H1 (cell line): ENCODE measurements around the gene CLMP. TPM values are rescaled to one million over a fixed set of nuclear protein-coding genes. Genes with fewer than 3 reads are reported as not detected.

Experiments used
- CTCF ChIA-PET: fragments of 300-600 bp; sonication (Branson Sonifier 250); formaldehyde crosslinking; loops from one replicate; lab custom pipeline; 2021; ENCODE audit not compliant: partially characterized antibody; lab: Charles Lee
- POLR2A ChIA-PET: fragments of 300-600 bp; sonication (Branson Sonifier 250); formaldehyde crosslinking; loops from one replicate; lab custom pipeline; 2021; ENCODE audit warnings: inconsistent platforms; ENCODE audit not compliant: partially characterized antibody; lab: Charles Lee
- DNase-seq, 2 experiments: peaks; one replicate each; pipeline versions ENCODE4 v3.0.0 to v3.0.0-alpha.2; 2010 to 2022; ENCODE audit warnings: low spot score in 2 of 2, low read depth in 1 of 2, mixed read lengths in 1 of 2
- FAIRE-seq: peaks from 2 replicates; lab custom pipeline; 2011; peaks lifted over from hg19 to GRCh38; lab: Jason Lieb, UNC
- H2AFZ ChIP-seq: 2 replicates; pipeline ENCODE4 v1.8.1; 2012; ENCODE audit warnings: low read length, inconsistent platforms
- H2AK5ac ChIP-seq: 2 replicates; pipeline ENCODE4 v1.6.1; 2013; ENCODE audit warnings: low read depth, low read length
- H2BK120ac ChIP-seq: replicated peaks from 2 replicates; pipeline ENCODE3; 2013; ENCODE audit warnings: low read depth, low read length, inconsistent platforms
- H2BK12ac ChIP-seq: 2 replicates; pipeline ENCODE4 v1.6.1; 2013; ENCODE audit warnings: low read depth, low read length
- H2BK15ac ChIP-seq: 2 replicates; pipeline ENCODE4 v1.6.1; 2013; ENCODE audit warnings: low read length
- H2BK20ac ChIP-seq: 2 replicates; pipeline ENCODE4 v1.6.1; 2013; ENCODE audit warnings: low read length
- H2BK5ac ChIP-seq: 2 replicates; pipeline ENCODE4 v1.6.1; 2013; ENCODE audit warnings: low read depth, low read length
- H3K14ac ChIP-seq: 2 replicates; pipeline ENCODE4 v1.6.1; 2013; ENCODE audit warnings: inconsistent platforms; ENCODE audit not compliant: insufficient read length
- H3K18ac ChIP-seq: 2 replicates; pipeline ENCODE4 v1.6.1; 2013; ENCODE audit warnings: low read length; ENCODE audit errors: extremely low read depth
- H3K23ac ChIP-seq: 2 replicates; pipeline ENCODE4 v1.6.1; 2013; ENCODE audit warnings: inconsistent platforms; ENCODE audit not compliant: insufficient read length
- H3K23me2 ChIP-seq: 2 replicates; pipeline ENCODE4 v1.6.1; 2013; ENCODE audit warnings: low read depth, low read length
- H3K27ac ChIP-seq: 2 replicates; pipeline ENCODE4 v1.6.1; 2011; ENCODE audit warnings: low read depth, low read length, inconsistent platforms
- H3K27me3 ChIP-seq, 4 experiments: replicated peaks in 1 of 4; 1 replicate in 1 of 4; 2 replicates in 3 of 4; pipeline versions ENCODE4 v1.6.1 to v1.8.1; 2011 to 2013; ENCODE audit warnings: low read length in 3 of 4, mild to moderate bottlenecking in 3 of 4, inconsistent platforms in 2 of 4, mixed read lengths in 2 of 4, moderate library complexity in 1 of 4; ENCODE audit not compliant: control insufficient read depth in 3 of 4, insufficient read depth in 3 of 4; ENCODE audit errors: extremely low read depth in 1 of 4
- H3K36me3 ChIP-seq, 4 experiments: 2 replicates each; pipeline versions ENCODE4 v1.6.1 to v1.8.1; 2011 to 2013; ENCODE audit warnings: mild to moderate bottlenecking in 4 of 4, low read length in 3 of 4, moderate library complexity in 2 of 4, control low read depth in 1 of 4, inconsistent platforms in 1 of 4; ENCODE audit not compliant: insufficient read depth in 4 of 4, control insufficient read depth in 2 of 4
- H3K4ac ChIP-seq: replicated peaks from 2 replicates; pipeline ENCODE3; 2013; ENCODE audit warnings: low read length, low read depth, mixed read lengths, inconsistent platforms; ENCODE audit not compliant: insufficient read length
- H3K4me1 ChIP-seq, 4 experiments: replicated peaks in 1 of 4; 1 replicate in 1 of 4; 2 replicates in 3 of 4; pipeline versions ENCODE4 v1.6.1 to v1.8.1; 2011 to 2013; ENCODE audit warnings: low read length in 3 of 4, inconsistent platforms in 2 of 4, mixed read lengths in 1 of 4; ENCODE audit not compliant: insufficient read depth in 4 of 4, control insufficient read depth in 3 of 4
- H3K4me2 ChIP-seq, 2 experiments: 2 replicates each; pipeline versions ENCODE4 v1.6.1 to v1.8.1; 2011 to 2013; ENCODE audit warnings: low read depth in 2 of 2, low read length in 2 of 2, control low read depth in 1 of 2, inconsistent platforms in 1 of 2, mild to moderate bottlenecking in 1 of 2; ENCODE audit not compliant: insufficient read depth in 1 of 2
- H3K4me3 ChIP-seq, 4 experiments: fragments of 200-600, 300-600 bp in 1 of 4; sonication (generic), shearing (Covaris generic), sonication (Bioruptor Twin) in 1 of 4; 2 replicates each; pipeline versions ENCODE4 v1.5.1 to v1.8.1; 2011 to 2016; ENCODE audit warnings: low read length in 4 of 4, low read depth in 3 of 4, control low read depth in 2 of 4, inconsistent platforms in 2 of 4, mild to moderate bottlenecking in 2 of 4, mixed read lengths in 1 of 4, moderate library complexity in 1 of 4; ENCODE audit not compliant: insufficient read depth in 2 of 4; ENCODE audit errors: extremely low read depth in 1 of 4
- H3K56ac ChIP-seq: replicated peaks from 2 replicates; pipeline ENCODE3; 2013; ENCODE audit warnings: low read depth, mild to moderate bottlenecking, mixed read lengths, low read length, inconsistent platforms; ENCODE audit not compliant: insufficient read length
- H3K79me1 ChIP-seq: 2 replicates; pipeline ENCODE4 v1.6.1; 2013; ENCODE audit warnings: low read depth, low read length, control low read depth
- H3K79me2 ChIP-seq, 2 experiments: 2 replicates each; pipeline versions ENCODE4 v1.6.1 to v1.8.1; 2012 to 2013; ENCODE audit warnings: low read length in 2 of 2, mild to moderate bottlenecking in 2 of 2, inconsistent platforms in 1 of 2; ENCODE audit not compliant: insufficient read depth in 2 of 2, control insufficient read depth in 1 of 2
- H3K9ac ChIP-seq, 4 experiments: replicated peaks in 1 of 4; 1 replicate in 1 of 4; 2 replicates in 3 of 4; pipeline versions ENCODE4 v1.6.1 to v1.8.1; 2011 to 2013; ENCODE audit warnings: low read depth in 3 of 4, low read length in 3 of 4, control low read depth in 2 of 4, mild to moderate bottlenecking in 2 of 4, moderate library complexity in 2 of 4, inconsistent platforms in 1 of 4; ENCODE audit errors: extremely low read depth in 1 of 4
- H3K9me3 ChIP-seq, 2 experiments: 2 replicates each; pipeline versions ENCODE4 v1.6.1 to v1.8.1; 2012 to 2013; ENCODE audit warnings: mild to moderate bottlenecking in 2 of 2, moderate library complexity in 2 of 2, control low read depth in 1 of 2, inconsistent platforms in 1 of 2, low read depth in 1 of 2, low read length in 1 of 2, mixed read lengths in 1 of 2; ENCODE audit not compliant: insufficient read depth in 2 of 2
- H4K20me1 ChIP-seq, 2 experiments: replicated peaks in 1 of 2; 2 replicates each; pipeline versions ENCODE3 to v1.8.1; 2011 to 2013; ENCODE audit warnings: inconsistent platforms in 2 of 2, low read length in 2 of 2, mild to moderate bottlenecking in 1 of 2; ENCODE audit not compliant: insufficient read depth in 2 of 2, control insufficient read depth in 1 of 2
- H4K5ac ChIP-seq: 2 replicates; pipeline ENCODE4 v1.6.1; 2013; ENCODE audit warnings: low read length, low read depth, mixed read lengths, inconsistent platforms; ENCODE audit not compliant: insufficient read length
- H4K8ac ChIP-seq: 2 replicates; pipeline ENCODE4 v1.8.0; 2013; ENCODE audit warnings: mild to moderate bottlenecking, moderate library complexity, low read length, inconsistent platforms; ENCODE audit not compliant: insufficient read depth; ENCODE audit errors: extremely low read depth
- H4K91ac ChIP-seq: replicated peaks from 2 replicates; pipeline ENCODE3; 2013; ENCODE audit warnings: low read length, mixed read lengths, inconsistent platforms; ENCODE audit not compliant: insufficient read length
- ASH2L ChIP-seq: fragments of 200-600, 300-600 bp; sonication (generic); IDR thresholded peaks from one replicate; pipeline ENCODE4 v1.7.1; 2017; ENCODE audit warnings: low read length
- BACH1 ChIP-seq: IDR thresholded peaks from 2 replicates; pipeline ENCODE4 v1.6.1; 2012; ENCODE audit warnings: low read length, improper control_type of control experiment
- BRCA1 ChIP-seq: IDR thresholded peaks from 2 replicates; pipeline ENCODE4 v1.6.1; 2012; ENCODE audit warnings: low read depth, low read length, improper control_type of control experiment
- CBX8 ChIP-seq: fragments of 300-800, 300-1000 bp; sonication (generic); IDR thresholded peaks from 2 replicates; pipeline ENCODE4 v1.7.1; 2016; ENCODE audit warnings: low read depth, low read length, borderline replicate concordance
- CEBPB ChIP-seq: IDR thresholded peaks from 2 replicates; pipeline ENCODE4 v1.6.1; 2012; ENCODE audit warnings: low read depth, low read length
- CHD1 ChIP-seq: IDR thresholded peaks from 2 replicates; pipeline ENCODE4 v1.6.1; 2012; ENCODE audit warnings: low read depth, low read length, improper control_type of control experiment
- FOSL1 ChIP-seq: IDR thresholded peaks from 2 replicates; pipeline ENCODE4 v1.6.1; 2011; ENCODE audit warnings: mild to moderate bottlenecking, low read depth, low read length, moderate library complexity; ENCODE audit not compliant: insufficient read depth
- HDAC6 ChIP-seq: IDR thresholded peaks from one replicate; pipeline ENCODE4 v1.7.1; 2012; ENCODE audit warnings: low read depth, mild to moderate bottlenecking, inconsistent platforms, low read length, moderate library complexity
- JUND ChIP-seq: IDR thresholded peaks from 2 replicates; pipeline ENCODE4 v1.6.1; 2011; ENCODE audit warnings: mild to moderate bottlenecking, improper control_type of control experiment, low read length
- NRF1 ChIP-seq: IDR thresholded peaks from 2 replicates; pipeline ENCODE4 v1.6.1; 2011; ENCODE audit warnings: mild to moderate bottlenecking, low read depth, low read length, improper control_type of control experiment
- POLR2AphosphoS5 ChIP-seq: IDR thresholded peaks from 2 replicates; pipeline ENCODE4 v1.6.1; 2011; ENCODE audit warnings: low read depth, low read length
- POU5F1 ChIP-seq: IDR thresholded peaks from 2 replicates; pipeline ENCODE4 v1.6.1; 2011; ENCODE audit warnings: low read depth, mild to moderate bottlenecking, low read length, moderate library complexity
- SP1 ChIP-seq: IDR thresholded peaks from 2 replicates; pipeline ENCODE4 v1.6.1; 2011; ENCODE audit warnings: low read depth, low read length
- SP2 ChIP-seq: IDR thresholded peaks from 2 replicates; pipeline ENCODE4 v1.6.1; 2012; ENCODE audit warnings: mild to moderate bottlenecking, low read length, inconsistent platforms
- SUZ12 ChIP-seq: fragments of 200-600 bp; sonication (generic); IDR thresholded peaks from 2 replicates; pipeline ENCODE4 v1.6.1; 2012; ENCODE audit warnings: mild to moderate bottlenecking, inconsistent platforms, low read length, moderate library complexity, mixed read lengths
- ZNF274 ChIP-seq: IDR thresholded peaks from 2 replicates; pipeline ENCODE4 v1.7.0; 2012; ENCODE audit warnings: low read length, borderline replicate concordance; ENCODE audit errors: extremely low read depth
- whole genome bisulfite sequencing, 2 experiments: shearing (Covaris generic) in 1 of 2; methylation state at CpG; one replicate each; pipeline versions ENCODE4 v1.1.6 to v1.1.7; 2013 to 2015; ENCODE audit warnings: low lambda C conversion rate in 2 of 2, mixed read lengths in 2 of 2, inconsistent platforms in 1 of 2, low coverage in 1 of 2, missing lambda C conversion rate in 1 of 2; ENCODE audit not compliant: insufficient replicate concordance in 2 of 2, insufficient coverage in 1 of 2, insufficient read length in 1 of 2; ENCODE audit errors: extremely low coverage in 1 of 2, missing lambda C conversion rate in 1 of 2; 5-methylcytosine and 5-hydroxymethylcytosine counted together
- polyA plus RNA-seq, 7 experiments: library from polyadenylated mRNA; depleted of rRNA in 3 of 7; stranded (reverse) in 5 of 7; unstranded in 2 of 7; fragments of >200 nt in 5 of 7; fragments of 200-250 nt in 2 of 7; gene quantifications; 1 replicate in 5 of 7; 2 replicates in 1 of 7; 4 replicates in 1 of 7; pipeline versions ENCODE4 v1.2.1 to v1.2.3, GENCODE V29; 2011 to 2013; ENCODE audit warnings: missing spikeins in 2 of 7, mixed read lengths in 2 of 7
- total RNA-seq: library from RNA; stranded (reverse); fragmentation: NEBNext Ultra II Directional; extraction: Animal tissue kit (Norgen Biotek cat#: 25700); gene quantifications from 2 replicates; pipeline ENCODE4 v1.2.1, GENCODE V29; 2021

The CLMP gene
- total and polyA plus RNA-seq, 2 of the 8 experiments (the other 6 are each of a cell fraction or from before 2014, with no cell fraction given) = 9.9 to 24.1 TPM

GRCh38 chr11:123107945-123108495 is 87.0 kb downstream of the CLMP start:
- no peak overlapping the region for H4K91ac ChIP-seq
- WGBS, 2 experiments = 82% methylated on average over 4 of the region's 4 CpGs; no CpG with 5 or more reads in 1 of the 2 experiments
- H3K4ac ChIP-seq = no peak overlapping the region
- DNase-seq (no peak), FAIRE-seq (no peak)
- H3K4me2 ChIP-seq = no peak overlapping the region
- no peak overlapping the region for H3K23ac ChIP-seq
- no peak overlapping the region for H3K18ac ChIP-seq
- no peaks in the 10 kb centered on the region for H3K79me2 ChIP-seq
- no peaks in the 10 kb centered on the region; a peak in 2 of 7 replicates for H3K4me1 ChIP-seq
- H3K14ac ChIP-seq = no peak overlapping the region
- POLR2A ChIA-PET = interaction anchor here (0.8 kb wide), 1 partner anchor 46 kb away, joined by 3 read pairs; the partner anchor contains the start of gene HSPA8
- H2BK20ac ChIP-seq = no peak overlapping the region
- no peaks in the 10 kb centered on the region for H3K27me3 ChIP-seq
- no peak overlapping the region for H2BK12ac ChIP-seq
- H3K56ac ChIP-seq = no peak overlapping the region
- H4K5ac ChIP-seq = no peak overlapping the region
- CTCF ChIA-PET = interaction anchor here (0.6 to 16.3 kb wide), 12 partner anchors 10 to 433 kb away, joined by 3 to 286 read pairs (median 4); no protein-coding TSS in a partner anchor
- no peak overlapping the region for H2BK120ac ChIP-seq
- H3K9me3 ChIP-seq = no peaks in the 10 kb centered on the region
- H3K9ac ChIP-seq = no peak overlapping the region
- no peak overlapping the region for H3K4me3 ChIP-seq
- H3K36me3 ChIP-seq = no peaks in the 10 kb centered on the region
- TF ChIP-seq FOSL1 (no peak), CEBPB (no peak), ZNF274 (no peak), ASH2L (no peak), JUND (no peak), CHD1 (no peak), SP2 (no peak), POLR2AphosphoS5 (no peak), BACH1 (no peak), BRCA1 (no peak), SUZ12 (no peak), NRF1 (no peak), SP1 (no peak), CBX8 (no peak), HDAC6 (no peak), POU5F1 (no peak)
- H3K23me2 ChIP-seq = peaks cover 2% of the 10 kb centered on the region; the same call in 1 of the 2 replicates
- no peak overlapping the region for H2AK5ac ChIP-seq
- H2BK5ac ChIP-seq = no peak overlapping the region
- no peaks in the 10 kb centered on the region for H3K79me1 ChIP-seq
- no peak overlapping the region for H3K27ac ChIP-seq
- no peaks in the 10 kb centered on the region for H4K20me1 ChIP-seq
- no peak overlapping the region for H2AFZ ChIP-seq
- H2BK15ac ChIP-seq = no peak overlapping the region
- no peak overlapping the region for H4K8ac ChIP-seq
